Measurements from ENCODE around the gene HDAC7. TPM values are rescaled to one million over a fixed set of nuclear protein-coding genes. Genes with fewer than 3 reads are reported as not detected.

The HDAC7 gene
- total and polyA plus RNA-seq, 2 donors (not counting 1 experiment from before 2014, with no cell fraction given): 28.1 to 31.6 TPM

DNA sequence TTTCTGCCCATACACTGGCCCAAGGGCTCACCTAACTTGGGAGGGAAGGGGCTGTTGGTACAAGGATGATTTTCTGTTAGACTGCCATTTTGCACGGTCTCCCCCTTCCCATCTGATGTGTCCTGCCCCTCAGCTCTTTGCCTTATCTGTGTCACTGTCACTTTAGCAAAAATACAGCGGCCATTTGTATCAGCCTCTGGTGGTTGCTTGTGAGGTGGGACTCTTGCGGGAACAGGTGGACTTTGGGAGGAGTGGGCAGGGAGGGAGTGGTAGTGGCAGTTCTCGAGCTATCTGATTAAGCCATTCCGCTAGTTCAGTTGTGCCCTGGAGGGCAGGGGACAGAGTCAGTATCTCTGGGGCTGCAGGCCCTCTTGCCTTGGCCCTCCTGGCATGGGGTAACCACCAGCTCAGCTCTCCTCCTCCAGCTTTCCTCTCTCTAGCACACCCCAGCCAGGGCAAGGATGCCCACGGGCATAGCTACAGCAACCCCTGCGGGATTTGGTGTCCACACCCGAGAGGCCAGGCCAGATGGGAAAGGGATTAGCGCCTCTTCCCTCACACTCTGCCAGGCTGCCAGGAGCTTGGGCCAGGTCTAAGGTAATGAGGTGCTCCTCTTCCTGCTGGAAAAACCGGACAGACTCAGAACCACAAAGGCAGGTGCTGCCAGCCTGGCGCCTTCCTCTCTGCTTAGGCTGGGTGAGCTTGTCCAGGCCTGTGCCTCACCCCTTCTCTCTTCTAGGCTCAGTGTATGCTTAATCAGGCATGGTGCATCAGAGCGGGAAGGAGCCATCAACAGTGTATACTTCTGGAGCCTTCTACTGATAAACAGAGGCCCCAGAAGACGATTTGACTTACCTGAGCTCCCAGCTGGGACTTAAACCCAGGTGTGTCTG, 38.0 kb downstream of the HDAC7 start:
- H3K9me3 ChIP-seq (ENCODE audit: control insufficient read depth, insufficient read depth, low read depth, low read length): no peaks in the 10 kb centered on the region
- DNase-seq (ENCODE audit: low read depth in 2 of 2): no peak
- H4K20me1 ChIP-seq (ENCODE audit: control insufficient read depth, extremely low read depth, insufficient read depth, low read length): no peaks in the 10 kb centered on the region
- TF ChIP-seq, protein P1, sequence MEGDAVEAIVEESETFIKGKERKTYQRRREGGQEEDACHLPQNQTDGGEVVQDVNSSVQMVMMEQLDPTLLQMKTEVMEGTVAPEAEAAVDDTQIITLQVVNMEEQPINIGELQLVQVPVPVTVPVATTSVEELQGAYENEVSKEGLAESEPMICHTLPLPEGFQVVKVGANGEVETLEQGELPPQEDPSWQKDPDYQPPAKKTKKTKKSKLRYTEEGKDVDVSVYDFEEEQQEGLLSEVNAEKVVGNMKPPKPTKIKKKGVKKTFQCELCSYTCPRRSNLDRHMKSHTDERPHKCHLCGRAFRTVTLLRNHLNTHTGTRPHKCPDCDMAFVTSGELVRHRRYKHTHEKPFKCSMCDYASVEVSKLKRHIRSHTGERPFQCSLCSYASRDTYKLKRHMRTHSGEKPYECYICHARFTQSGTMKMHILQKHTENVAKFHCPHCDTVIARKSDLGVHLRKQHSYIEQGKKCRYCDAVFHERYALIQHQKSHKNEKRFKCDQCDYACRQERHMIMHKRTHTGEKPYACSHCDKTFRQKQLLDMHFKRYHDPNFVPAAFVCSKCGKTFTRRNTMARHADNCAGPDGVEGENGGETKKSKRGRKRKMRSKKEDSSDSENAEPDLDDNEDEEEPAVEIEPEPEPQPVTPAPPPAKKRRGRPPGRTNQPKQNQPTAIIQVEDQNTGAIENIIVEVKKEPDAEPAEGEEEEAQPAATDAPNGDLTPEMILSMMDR (conservative IDR thresholded peaks at IDR 0.05 in 1 of 2, IDR thresholded peaks at IDR 0.05 in 1 of 2; ENCODE audit: low read depth in 1 of 2, low read length in 2 of 2): no peak
- no peak for TF ChIP-seq EZH2 (IDR thresholded peaks at IDR 0.05; ENCODE audit: low read length, missing control alignments)
- no peaks in the 10 kb centered on the region for H3K79me2 ChIP-seq (ENCODE audit: control insufficient read depth, insufficient read depth, low read length)
- H3K4me2 ChIP-seq (ENCODE audit: extremely low read depth, insufficient read depth, low read length): no peak overlapping the region
- H3K9ac ChIP-seq (ENCODE audit: insufficient read depth, low read length): no peak overlapping the region
- no peak overlapping the region for H2AFZ ChIP-seq (ENCODE audit: low read length)
- H3K27ac ChIP-seq (ENCODE audit: insufficient read depth, low read length): no peak overlapping the region
- H3K4me1 ChIP-seq (ENCODE audit: control insufficient read depth, extremely low read depth, insufficient read depth, low read length): peaks cover 2% of the 10 kb centered on the region
- H3K27me3 ChIP-seq (ENCODE audit: control insufficient read depth, insufficient read depth, low read length): no peaks in the 10 kb centered on the region
- no peak overlapping the region for H3K4me3 ChIP-seq (replicated peaks in 1 of 4; ENCODE audit: control extremely low read depth in 1 of 4, insufficient read depth in 1 of 4, low read depth in 3 of 4, low read length in 4 of 4)
- peaks cover 27% of the 10 kb centered on the region for H3K36me3 ChIP-seq (ENCODE audit: control insufficient read depth, insufficient read depth, low read length)

DNA sequence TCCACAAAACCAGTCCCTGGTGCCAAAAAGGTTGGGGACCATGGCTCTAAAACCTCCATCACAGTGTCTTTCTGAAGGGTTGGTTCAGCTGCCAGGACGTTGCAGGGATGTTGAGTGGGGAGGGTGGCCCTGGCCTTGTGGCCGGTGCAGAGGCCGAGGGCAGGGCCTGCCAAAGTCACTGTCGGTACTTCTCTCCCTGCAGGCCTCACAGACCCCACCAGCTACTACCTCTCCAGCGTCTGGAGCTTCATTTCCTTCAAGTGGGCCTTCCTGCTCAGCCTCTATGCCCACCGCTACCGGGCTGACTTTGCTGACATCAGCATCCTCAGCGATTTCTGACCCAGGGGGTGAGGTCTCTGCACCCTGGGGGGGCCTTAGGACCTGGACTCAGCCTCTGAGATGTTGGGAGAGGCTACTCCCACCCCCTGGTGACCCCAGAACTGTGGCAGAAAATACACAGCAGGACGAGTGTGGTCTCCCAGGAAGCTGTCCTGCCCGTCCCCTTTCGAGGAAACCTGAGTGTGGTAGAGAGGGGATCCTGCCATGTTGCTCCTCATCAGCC, 39.7 kb downstream of the HDAC7 start:
- Histone ChIP-seq H3K4me3 (replicated peaks in 1 of 4; ENCODE audit: control extremely low read depth in 1 of 4, insufficient read depth in 1 of 4, low read depth in 3 of 4, low read length in 4 of 4) (no peak overlapping the region), H3K4me1 (ENCODE audit: control insufficient read depth, extremely low read depth, insufficient read depth, low read length) (peaks cover 7% of the 10 kb centered on the region)

More for the DNA sequence above, 39.7 kb downstream of the HDAC7 start:
- TF ChIP-seq EZH2 (IDR thresholded peaks at IDR 0.05; ENCODE audit: low read length, missing control alignments): no peak
- TF ChIP-seq, protein P1 (conservative IDR thresholded peaks at IDR 0.05 in 1 of 2, IDR thresholded peaks at IDR 0.05 in 1 of 2; ENCODE audit: low read depth in 1 of 2, low read length in 2 of 2): no peak
- H2AFZ ChIP-seq (ENCODE audit: low read length): no peak overlapping the region
- H3K4me2 ChIP-seq (ENCODE audit: extremely low read depth, insufficient read depth, low read length): no peak overlapping the region
- no peak overlapping the region for H3K27ac ChIP-seq (ENCODE audit: insufficient read depth, low read length)
- no peak overlapping the region for H3K9ac ChIP-seq (ENCODE audit: insufficient read depth, low read length)
- H3K36me3 ChIP-seq (ENCODE audit: control insufficient read depth, insufficient read depth, low read length): peaks cover 16% of the 10 kb centered on the region
- H3K9me3 ChIP-seq (ENCODE audit: control insufficient read depth, insufficient read depth, low read depth, low read length): no peaks in the 10 kb centered on the region
- no peaks in the 10 kb centered on the region for H4K20me1 ChIP-seq (ENCODE audit: control insufficient read depth, extremely low read depth, insufficient read depth, low read length)
- no peaks in the 10 kb centered on the region for H3K27me3 ChIP-seq (ENCODE audit: control insufficient read depth, insufficient read depth, low read length)
- DNase-seq (ENCODE audit: low read depth in 2 of 2): no peak
- H3K79me2 ChIP-seq (ENCODE audit: control insufficient read depth, insufficient read depth, low read length): no peaks in the 10 kb centered on the region
